Epithelial cell of prostate (primary cell): ENCODE measurements around the gene DYRK1A.

Experiments
- DNase-seq: peaks from one replicate; pipeline ENCODE4 v3.0.0-alpha.2; 2011; ENCODE audit warnings: low read depth, low spot score
- H3K27ac ChIP-seq: fragments of 450-650 bp; 2 replicates; pipeline ENCODE4 v1.5.1; 2017; ENCODE audit warnings: mild to moderate bottlenecking

DYRK1A gene

GRCh38 chr21:37443683-37444082 lies 77.1 kb downstream of the DYRK1A start:
- no peak for DNase-seq
- H3K27ac ChIP-seq, result no peak overlapping the region

DNA sequence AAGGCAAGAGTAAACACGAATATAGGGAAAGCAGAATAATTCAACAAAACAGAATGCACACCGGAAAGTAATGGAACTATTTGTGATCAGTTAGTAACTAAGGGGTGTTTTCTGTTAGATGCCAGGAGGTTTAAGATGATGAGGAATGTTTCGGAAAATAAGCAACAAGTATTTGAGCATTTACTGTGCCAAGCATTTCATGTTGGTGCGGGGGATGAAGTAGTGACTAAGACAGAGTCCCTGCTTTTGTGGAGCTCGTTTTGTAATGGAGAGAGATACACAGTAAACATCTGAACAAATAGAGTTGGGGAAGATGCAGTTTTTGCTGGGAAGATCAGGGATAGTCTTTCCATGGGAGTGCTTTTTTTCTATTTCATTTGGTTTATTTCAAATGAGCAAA lies 78.7 kb downstream of the DYRK1A start:
- no peak for DNase-seq
- no peak overlapping the region for H3K27ac ChIP-seq

GRCh38 chr21:37446552-37446951 lies 80.0 kb downstream of the DYRK1A start:
- no peak for DNase-seq
- no peak overlapping the region for H3K27ac ChIP-seq

GRCh38 chr21:37447288-37447936 lies 80.8 kb downstream of the DYRK1A start:
- no peak for DNase-seq
- no peak overlapping the region for H3K27ac ChIP-seq

- H3K27ac ChIP-seq, result no peak overlapping the region
- DNase-seq, result no peak
Measured at GRCh38 chr21:37449302-37449937, 82.8 kb downstream of the DYRK1A start.

- peak overlapping the region; percentile 14 for H3K27ac ChIP-seq
- DNase-seq, result no peak
Measured at GRCh38 chr21:37450445-37450941, 83.9 kb downstream of the DYRK1A start.

DNA sequence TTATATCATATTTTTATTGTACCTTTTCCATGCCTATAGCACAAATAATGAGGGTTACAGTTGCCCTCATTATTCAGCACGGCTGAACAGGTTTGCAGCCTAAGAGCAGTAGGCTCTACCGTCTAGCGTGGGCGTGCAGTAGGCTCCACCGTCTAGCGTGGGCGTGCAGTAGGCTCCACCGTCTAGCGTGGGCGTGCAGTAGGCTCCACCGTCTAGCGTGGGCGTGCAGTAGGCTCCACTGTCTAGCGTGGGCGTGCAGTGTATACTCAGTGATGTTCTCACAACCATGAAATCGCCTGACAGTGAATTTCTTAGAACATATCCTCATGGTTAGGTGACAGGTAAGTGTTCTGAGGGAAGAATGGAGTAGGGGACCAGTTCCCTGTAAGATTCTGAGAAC lies 84.9 kb downstream of the DYRK1A start:
- no peak overlapping the region for H3K27ac ChIP-seq
- DNase-seq, result no peak

DNA sequence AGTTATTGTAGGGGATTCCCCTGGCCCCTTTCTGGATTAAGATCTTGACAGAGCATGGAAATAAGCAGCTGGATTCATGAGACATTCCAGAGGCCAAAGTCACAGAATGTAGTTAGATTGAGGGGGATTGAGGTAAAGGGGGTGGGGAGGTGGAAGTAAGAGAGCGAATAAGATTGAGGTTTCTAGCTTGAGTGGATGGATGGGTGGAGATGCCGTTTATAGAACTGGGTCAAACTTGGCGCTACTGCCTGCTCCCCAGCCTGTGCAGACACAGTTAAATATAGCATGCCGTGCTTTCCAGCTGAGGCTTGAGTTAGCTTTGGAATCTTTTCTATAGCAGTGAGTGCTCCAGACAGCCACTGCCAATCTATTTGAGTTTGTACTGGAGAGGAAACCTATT lies 85.7 kb downstream of the DYRK1A start:
- no peak for DNase-seq
- H3K27ac ChIP-seq, result no peak overlapping the region

- DNase-seq, result no peak
- no peak overlapping the region for H3K27ac ChIP-seq
Measured at GRCh38 chr21:37453350-37453749, 86.8 kb downstream of the DYRK1A start.

DNA sequence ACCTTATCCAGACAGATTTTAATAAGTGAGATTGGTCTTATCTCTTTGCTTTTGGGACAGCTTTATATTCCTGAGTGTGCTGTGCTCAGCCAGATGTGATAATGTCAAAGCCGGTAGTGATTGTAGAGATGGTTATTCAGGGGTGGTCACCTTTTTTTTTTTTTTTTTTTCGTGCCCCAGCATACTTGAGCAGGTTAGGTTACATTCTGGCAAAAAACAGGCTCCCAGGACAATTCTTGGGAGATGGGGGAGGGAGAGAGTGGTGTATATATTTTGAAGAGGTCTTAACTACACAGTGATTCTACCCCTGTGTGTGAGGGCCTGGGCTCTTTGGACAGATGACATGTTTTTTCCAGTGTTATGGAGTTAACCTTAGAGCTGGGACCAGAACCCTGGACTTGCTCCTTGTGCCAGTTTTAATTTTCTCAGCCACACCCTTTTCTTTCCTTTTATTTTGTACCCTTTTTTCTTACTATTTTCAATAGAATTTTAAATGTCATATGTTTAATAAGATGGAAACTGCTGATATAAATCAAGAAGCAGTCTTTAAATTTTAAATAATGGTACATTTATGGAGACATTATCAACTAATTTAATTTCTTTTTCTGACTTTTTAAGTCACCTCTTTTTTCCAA lies 88.4 kb downstream of the DYRK1A start:
- no peak overlapping the region for H3K27ac ChIP-seq
- DNase-seq, result no peak

GRCh38 chr21:37455504-37455911 lies 88.9 kb downstream of the DYRK1A start:
- no peak overlapping the region for H3K27ac ChIP-seq
- no peak for DNase-seq

DNA sequence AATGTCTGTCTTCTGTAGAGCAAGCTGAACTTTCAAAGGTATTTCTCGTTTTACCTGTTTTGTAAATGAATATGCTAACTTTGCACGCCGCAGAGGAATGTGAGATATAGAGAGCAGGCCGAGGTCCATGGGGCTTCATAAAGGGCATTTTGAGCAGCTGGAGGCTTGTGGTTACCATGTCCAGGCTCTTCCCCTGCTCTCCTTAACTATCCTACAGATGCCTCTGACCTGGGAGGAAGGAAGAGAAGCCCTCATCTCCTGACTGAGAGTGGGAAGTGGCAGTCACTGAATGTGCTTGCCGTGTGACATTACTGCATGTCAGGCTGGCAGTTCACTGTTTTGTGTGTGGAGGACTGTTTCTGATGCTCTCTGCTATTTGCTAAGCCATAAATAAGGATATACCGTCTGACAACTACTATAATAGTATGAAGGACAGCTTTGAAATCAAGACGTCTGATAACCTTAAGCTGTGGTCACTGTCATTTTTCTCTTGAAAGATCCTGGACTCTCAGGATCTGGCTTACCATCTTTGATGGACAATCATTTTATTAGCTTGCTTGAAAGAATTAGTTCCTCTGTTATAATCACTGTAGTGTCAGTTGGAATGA lies 92.2 kb downstream of the DYRK1A start:
- H3K27ac ChIP-seq, result no peak overlapping the region
- no peak for DNase-seq

DNA sequence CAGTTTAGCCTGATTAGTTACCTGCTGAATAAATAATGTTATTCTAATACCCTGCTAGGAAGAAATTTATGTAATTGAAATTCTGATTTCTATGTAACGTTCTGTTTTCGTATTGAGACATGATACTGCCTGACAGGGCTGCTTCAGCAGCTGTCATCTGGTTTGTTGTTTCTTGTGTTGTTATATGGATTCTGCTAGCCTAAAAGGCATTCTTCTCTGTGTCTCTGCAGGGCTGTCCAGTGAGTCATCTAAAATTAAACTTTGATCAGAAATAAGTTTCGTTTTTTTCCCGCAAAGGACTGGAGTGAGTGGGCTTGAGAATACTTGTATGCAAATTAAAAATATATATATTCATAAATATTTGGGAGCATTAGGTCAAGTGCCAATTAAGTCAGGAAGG lies 93.0 kb downstream of the DYRK1A start:
- no peak for DNase-seq
- no peak overlapping the region for H3K27ac ChIP-seq

GRCh38 chr21:37460196-37460595 lies 93.6 kb downstream of the DYRK1A start:
- DNase-seq, result no peak
- H3K27ac ChIP-seq, result no peak overlapping the region

DNA sequence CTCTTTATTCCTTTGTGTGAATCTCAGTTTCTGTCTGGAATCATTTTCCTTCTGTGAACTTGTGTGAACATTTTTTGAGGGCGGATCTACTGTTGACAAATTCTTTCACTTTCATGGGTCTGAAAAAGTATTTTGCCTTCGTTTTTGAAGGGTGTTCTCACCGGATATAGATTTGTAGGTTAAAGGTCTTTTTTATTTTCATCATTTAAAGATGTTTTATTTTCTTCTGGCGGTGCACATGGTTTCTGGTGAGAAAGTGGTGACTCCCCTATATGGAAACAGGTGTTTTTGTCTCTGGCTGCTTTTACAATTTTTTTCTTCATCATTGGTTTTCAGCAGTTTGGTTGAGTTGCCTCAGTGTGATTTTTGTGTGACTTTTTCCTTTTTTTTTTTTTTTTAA lies 94.9 kb downstream of the DYRK1A start:
- no peak for DNase-seq
- H3K27ac ChIP-seq, result no peak overlapping the region

- H3K27ac ChIP-seq, result no peak overlapping the region
- DNase-seq, result no peak
Measured at GRCh38 chr21:37462087-37462861, 95.7 kb downstream of the DYRK1A start.

DNA sequence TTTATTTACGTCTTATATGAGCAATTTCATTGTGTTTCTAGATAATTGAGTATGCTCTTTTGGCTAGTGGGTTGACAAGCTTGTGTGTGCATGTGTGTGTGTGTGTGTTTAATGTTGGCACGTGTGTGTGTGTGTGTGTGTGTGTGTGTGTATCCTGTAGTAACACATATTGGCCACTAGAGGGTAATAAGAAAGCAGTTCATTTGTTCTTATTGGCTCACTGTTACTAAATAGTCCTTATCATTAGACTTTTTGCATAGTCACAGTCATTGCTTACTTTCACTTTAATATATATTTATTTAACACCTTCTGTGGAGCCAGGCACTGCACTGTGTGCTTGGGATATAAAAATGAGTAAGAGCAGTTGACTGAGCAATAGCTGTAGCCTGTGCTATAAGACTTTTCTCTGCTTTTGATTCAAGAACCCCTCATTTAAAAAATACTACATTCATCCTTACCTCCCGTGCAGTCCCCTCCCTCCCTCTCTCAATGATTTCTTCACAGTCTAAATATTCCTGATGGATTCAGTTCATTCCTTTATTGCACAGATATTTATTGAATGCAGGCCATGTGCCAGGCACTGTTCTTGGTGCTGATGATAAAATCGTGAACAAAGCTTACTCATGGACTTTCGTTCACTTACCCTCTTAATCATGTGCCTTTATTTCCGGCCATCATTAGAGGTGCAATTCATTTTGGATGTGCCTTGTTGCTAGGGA lies 96.7 kb downstream of the DYRK1A start:
- DNase-seq, result peak; percentile 14
- H3K27ac ChIP-seq, result peak overlapping the region; percentile 13

GRCh38 chr21:37467082-37467481 lies 100.5 kb downstream of the DYRK1A start:
- DNase-seq, result no peak
- H3K27ac ChIP-seq, result no peak overlapping the region

- H3K27ac ChIP-seq, result no peak overlapping the region
- DNase-seq, result no peak
Measured at GRCh38 chr21:37468909-37469308, 102.3 kb downstream of the DYRK1A start.

- no peak for DNase-seq
- H3K27ac ChIP-seq, result no peak overlapping the region
Measured at GRCh38 chr21:37469441-37469840, 102.9 kb downstream of the DYRK1A start.
